Hepatocyte (in vitro differentiated cells): Measurements from ENCODE around the gene MRPL53. TPM values are rescaled to one million over a fixed set of nuclear protein-coding genes. Genes with fewer than 3 reads are reported as not detected.
"Not testable (repeated sequence)": the region's sequence is repeated elsewhere in the genome, so short reads cannot be mapped to it uniquely, and the experiment has no call there.

Experiments
- DNase-seq: peaks from one replicate; pipeline ENCODE4 v3.0.0-alpha.2; 2016; ENCODE audit warnings: low spot score
- H2AFZ ChIP-seq: fragments of 200-600 bp; sonication (generic); 2 replicates; pipeline ENCODE4 v1.6.0; 2016; ENCODE audit warnings: antibody characterized with exemption, mild to moderate bottlenecking
- H3K27ac ChIP-seq: fragments of 200-600 bp; sonication (generic); 2 replicates; pipeline ENCODE4 v1.5.1; 2016; ENCODE audit warnings: mild to moderate bottlenecking
- H3K27me3 ChIP-seq: fragments of 200-600 bp; sonication (generic); 2 replicates; pipeline ENCODE4 v1.6.1; 2016
- H3K36me3 ChIP-seq: fragments of 200-600 bp; sonication (generic); replicated peaks from 2 replicates; pipeline ENCODE4 v1.5.1; 2016; ENCODE audit warnings: low read depth; ENCODE audit not compliant: insufficient read depth
- H3K4me1 ChIP-seq: fragments of 200-600 bp; sonication (generic); 2 replicates; pipeline ENCODE4 v1.5.1; 2016; ENCODE audit warnings: mild to moderate bottlenecking, moderate library complexity; ENCODE audit not compliant: insufficient read depth
- H3K4me2 ChIP-seq: fragments of 200-600 bp; sonication (generic); 2 replicates; pipeline ENCODE4 v1.6.0; 2016
- H3K4me3 ChIP-seq: fragments of 200-600 bp; sonication (generic); 2 replicates; pipeline ENCODE4 v1.5.1; 2016; ENCODE audit warnings: mild to moderate bottlenecking
- H3K79me2 ChIP-seq: fragments of 200-600 bp; sonication (generic); 2 replicates; pipeline ENCODE4 v1.6.0; 2017; ENCODE audit warnings: mild to moderate bottlenecking
- H3K9me2 ChIP-seq: fragments of 200-600 bp; sonication (generic); replicated peaks from 2 replicates; pipeline ENCODE4 v1.6.0; 2017; ENCODE audit warnings: mild to moderate bottlenecking; ENCODE audit not compliant: insufficient read depth
- H3K9me3 ChIP-seq: fragments of 200-600 bp; sonication (generic); 2 replicates; pipeline ENCODE4 v1.5.1; 2016; ENCODE audit warnings: low read depth, mild to moderate bottlenecking
- H4K20me1 ChIP-seq: fragments of 200-600 bp; sonication (generic); 2 replicates; pipeline ENCODE4 v1.6.0; 2016; ENCODE audit warnings: mild to moderate bottlenecking; ENCODE audit not compliant: insufficient read depth, poor library complexity, severe bottlenecking
- CTCF ChIP-seq: fragments of 200-600 bp; sonication (generic); IDR thresholded peaks from 2 replicates; pipeline ENCODE4 v1.5.1; 2016; ENCODE audit warnings: antibody characterized with exemption, mild to moderate bottlenecking; ENCODE audit not compliant: poor library complexity
- EZH2 ChIP-seq: fragments of 200-600 bp; sonication (generic); IDR thresholded peaks from 2 replicates; pipeline ENCODE4 v1.6.1; 2016; ENCODE audit warnings: antibody characterized with exemption, mild to moderate bottlenecking, borderline replicate concordance
- EZH2phosphoT487 ChIP-seq: fragments of 200-600 bp; sonication (generic); IDR thresholded peaks from one replicate; pipeline ENCODE4 v1.6.1; 2018; ENCODE audit warnings: antibody characterized with exemption, mild to moderate bottlenecking, low read depth, moderate library complexity; ENCODE audit not compliant: unreplicated experiment, severe bottlenecking
- WGBS: methylation state at CpG from one replicate; pipeline ENCODE4 v1.1.6; 2016; ENCODE audit warnings: low lambda C conversion rate; ENCODE audit errors: missing lambda C conversion rate; 5-methylcytosine and 5-hydroxymethylcytosine counted together
- polyA plus RNA-seq: library from polyadenylated mRNA; unstranded; fragments of >200 nt; fragmentation: Nextera tagmentation; extraction: Ambion mirVana; gene quantifications from 2 replicates; pipeline ENCODE4 v1.2.1, GENCODE V29; 2016
- total RNA-seq: library from RNA; depleted of rRNA; stranded (reverse); fragments of >200 nt; gene quantifications from 2 replicates; pipeline ENCODE4 v1.2.3, GENCODE V29; 2014

MRPL53 gene
- total and polyA plus RNA-seq, 2 experiments from 2014 or later: 23.4 to 95.9 TPM

GRCh38 chr2:74461187-74462053 is 11.1 kb downstream of the MRPL53 start:
- Histone ChIP-seq H3K36me3 (no peaks in the 10 kb centered on the region), H3K9me3 (no peaks in the 10 kb centered on the region), H2AFZ (no peak overlapping the region), H3K79me2 (peaks cover 46% of the 10 kb centered on the region), H3K9me2 (no peaks in the 10 kb centered on the region), H3K27me3 (no peaks in the 10 kb centered on the region), H3K4me3 (no peak overlapping the region), H3K4me1 (peaks cover 13% of the 10 kb centered on the region), H4K20me1 (no peaks in the 10 kb centered on the region), H3K27ac (no peak overlapping the region), H3K4me2 (no peak overlapping the region)
- 94% methylated on average over 27 of the region's 27 CpGs for WGBS
- no peak for DNase-seq
- TF ChIP-seq EZH2phosphoT487 (no peak), CTCF (no peak), EZH2 (no peak)

GRCh38 chr2:74460187-74460586 is 12.3 kb downstream of the MRPL53 start:
- Histone ChIP-seq H3K4me1 (peaks cover 22% of the 10 kb centered on the region), H3K79me2 (peaks cover 47% of the 10 kb centered on the region), H3K4me2 (peak overlapping the region; percentile 82)
- not testable (repeated sequence) for H4K20me1 ChIP-seq, DNase-seq, H3K36me3 ChIP-seq, H3K27ac ChIP-seq, H2AFZ ChIP-seq, H3K27me3 ChIP-seq, H3K9me2 ChIP-seq, H3K4me3 ChIP-seq, H3K9me3 ChIP-seq
- WGBS: 86% methylated on average over 10 of the region's 10 CpGs

- Histone ChIP-seq H3K4me2 (peak overlapping the region; percentile 82), H3K4me1 (peaks cover 22% of the 10 kb centered on the region), H3K79me2 (peaks cover 44% of the 10 kb centered on the region)
- not testable (repeated sequence) for H2AFZ ChIP-seq, H3K4me3 ChIP-seq, H3K27me3 ChIP-seq, H3K36me3 ChIP-seq, H3K27ac ChIP-seq, H4K20me1 ChIP-seq, H3K9me3 ChIP-seq, H3K9me2 ChIP-seq, DNase-seq
- WGBS: 86% methylated on average over 11 of the region's 13 CpGs
Measured at GRCh38 chr2:74459503-74460118, 12.9 kb downstream of the MRPL53 start.

- Histone ChIP-seq H3K4me2 (peak overlapping the region; percentile 82), H3K79me2 (peaks cover 37% of the 10 kb centered on the region), H3K36me3 (no peaks in the 10 kb centered on the region), H2AFZ (peak overlapping the region; percentile 41), H3K27me3 (no peaks in the 10 kb centered on the region), H3K4me1 (peaks cover 18% of the 10 kb centered on the region), H3K27ac (peak overlapping the region; percentile 65), H3K9me2 (no peaks in the 10 kb centered on the region), H3K9me3 (no peaks in the 10 kb centered on the region), H4K20me1 (no peaks in the 10 kb centered on the region), H3K4me3 (peak overlapping the region; percentile 44)
- WGBS: 7% methylated on average over 10 of the region's 10 CpGs
- no peak for TF ChIP-seq CTCF
- no peak for TF ChIP-seq EZH2
- no peak for DNase-seq
Measured at GRCh38 chr2:74458938-74459363, 13.5 kb downstream of the MRPL53 start.
